AG09309 (cell line): ENCODE measurements around the gene DIAPH3.

Source experiments
- DNase-seq: peaks from one replicate; pipeline ENCODE4 v3.0.0-alpha.2; 2010; ENCODE audit warnings: low read depth
- H3K4me3 ChIP-seq: 2 replicates; pipeline ENCODE4 v1.5.1; 2011; ENCODE audit warnings: mild to moderate bottlenecking, low read depth, low read length, moderate library complexity; ENCODE audit not compliant: control insufficient read depth
- TF ChIP-seq, protein P1 (sequence below): IDR thresholded peaks from 2 replicates; pipeline ENCODE4 v1.5.1; 2011; ENCODE audit warnings: mild to moderate bottlenecking, low read depth, low read length, inconsistent platforms; ENCODE audit not compliant: insufficient read depth, control insufficient read depth; ENCODE audit errors: missing control alignments

The DIAPH3 gene

GRCh38 chr13:60167121-60167520 lies 3.4 kb upstream of the DIAPH3 start:
- TF ChIP-seq, protein P1, sequence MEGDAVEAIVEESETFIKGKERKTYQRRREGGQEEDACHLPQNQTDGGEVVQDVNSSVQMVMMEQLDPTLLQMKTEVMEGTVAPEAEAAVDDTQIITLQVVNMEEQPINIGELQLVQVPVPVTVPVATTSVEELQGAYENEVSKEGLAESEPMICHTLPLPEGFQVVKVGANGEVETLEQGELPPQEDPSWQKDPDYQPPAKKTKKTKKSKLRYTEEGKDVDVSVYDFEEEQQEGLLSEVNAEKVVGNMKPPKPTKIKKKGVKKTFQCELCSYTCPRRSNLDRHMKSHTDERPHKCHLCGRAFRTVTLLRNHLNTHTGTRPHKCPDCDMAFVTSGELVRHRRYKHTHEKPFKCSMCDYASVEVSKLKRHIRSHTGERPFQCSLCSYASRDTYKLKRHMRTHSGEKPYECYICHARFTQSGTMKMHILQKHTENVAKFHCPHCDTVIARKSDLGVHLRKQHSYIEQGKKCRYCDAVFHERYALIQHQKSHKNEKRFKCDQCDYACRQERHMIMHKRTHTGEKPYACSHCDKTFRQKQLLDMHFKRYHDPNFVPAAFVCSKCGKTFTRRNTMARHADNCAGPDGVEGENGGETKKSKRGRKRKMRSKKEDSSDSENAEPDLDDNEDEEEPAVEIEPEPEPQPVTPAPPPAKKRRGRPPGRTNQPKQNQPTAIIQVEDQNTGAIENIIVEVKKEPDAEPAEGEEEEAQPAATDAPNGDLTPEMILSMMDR = no peak
- no peak overlapping the region for H3K4me3 ChIP-seq
- no peak for DNase-seq

DNA sequence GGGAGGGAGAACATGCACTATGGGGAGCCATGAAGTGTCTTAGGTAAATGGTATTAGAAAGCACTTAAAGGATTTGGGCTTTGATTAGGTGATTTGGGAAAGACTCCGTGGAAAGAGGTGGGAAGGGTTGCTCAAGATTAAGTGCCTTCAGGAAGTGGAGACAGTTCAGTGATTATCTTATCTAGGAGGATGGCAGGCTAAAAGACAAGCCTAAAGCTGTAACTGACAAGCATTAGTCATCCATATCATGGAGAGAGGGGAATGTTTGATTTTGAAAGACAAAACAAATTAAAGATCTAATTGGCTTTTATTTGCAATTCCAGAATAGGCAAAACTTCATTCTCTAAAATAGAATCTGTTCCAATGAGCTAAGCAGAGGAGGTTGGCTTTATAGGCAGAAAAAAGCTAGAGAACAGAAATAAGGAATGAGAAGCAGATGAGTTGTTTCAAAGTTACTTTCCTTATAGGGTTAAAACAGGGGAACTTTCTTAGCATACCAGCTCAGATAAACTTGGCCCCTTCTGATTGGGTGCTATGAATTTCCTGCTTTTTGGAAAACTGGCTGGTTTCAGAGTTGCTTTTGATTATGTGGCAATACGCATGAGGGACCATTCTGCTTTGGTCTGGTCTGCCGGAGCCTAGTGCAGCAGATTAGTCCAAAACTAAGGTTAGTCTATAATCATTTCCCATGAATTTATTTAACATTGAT lies 1.8 kb upstream of the DIAPH3 start:
- TF ChIP-seq, protein P1 = no peak
- DNase-seq = no peak
- no peak overlapping the region for H3K4me3 ChIP-seq

GRCh38 chr13:60164234-60164889 lies 634 bp upstream of the DIAPH3 start:
- TF ChIP-seq, protein P1 = no peak
- peak overlapping the region; percentile 75 for H3K4me3 ChIP-seq
- DNase-seq = no peak

DNA sequence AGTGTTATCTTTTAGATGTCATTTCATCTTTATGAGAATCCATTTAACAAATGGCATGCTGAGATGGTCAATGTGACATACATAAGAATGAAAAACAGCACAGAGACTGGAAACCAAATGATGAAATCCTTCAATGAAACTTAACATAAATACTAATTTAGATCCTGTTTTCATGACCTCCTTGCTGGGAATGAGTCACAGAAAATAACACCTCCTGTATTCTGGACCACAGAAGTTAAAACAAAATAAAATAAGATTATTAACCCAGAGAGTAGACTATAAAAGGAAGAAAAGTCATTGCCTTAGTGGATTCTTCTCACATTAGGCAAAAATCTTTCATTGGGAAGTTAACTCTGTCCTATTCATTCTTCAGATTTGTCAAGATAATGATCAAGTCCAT lies 1.6 kb downstream of the DIAPH3 start:
- H3K4me3 ChIP-seq = no peak overlapping the region
- DNase-seq = no peak
- TF ChIP-seq, protein P1 = no peak

- TF ChIP-seq, protein P1 = no peak
- no peak overlapping the region for H3K4me3 ChIP-seq
- DNase-seq = no peak
Measured at GRCh38 chr13:60158321-60158801, 5.4 kb downstream of the DIAPH3 start.

DNA sequence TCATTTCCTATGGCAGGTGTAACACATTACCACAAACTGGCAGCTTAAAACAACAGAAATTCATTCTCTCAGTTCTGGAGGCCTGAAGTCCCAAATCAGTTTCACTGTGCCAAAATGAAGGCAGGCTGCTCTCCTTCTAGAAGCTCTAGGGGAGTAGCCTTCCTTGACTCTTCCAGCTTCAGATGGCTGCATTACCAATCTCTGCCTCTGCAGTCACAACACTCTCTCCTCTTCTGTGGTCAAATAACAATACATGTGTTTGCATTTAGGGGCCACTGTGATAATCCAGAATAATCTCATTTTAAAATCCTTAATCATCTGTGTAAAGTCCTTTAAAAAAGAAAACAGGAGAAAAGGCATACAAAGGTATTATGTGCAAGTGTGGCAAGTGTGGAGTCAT lies 7.8 kb downstream of the DIAPH3 start:
- H3K4me3 ChIP-seq = no peak overlapping the region
- TF ChIP-seq, protein P1 = no peak
- no peak for DNase-seq
